B cell (primary cell): Measurements from ENCODE around the gene PLEKHA5.

ENCODE experiments used
- CTCF ChIP-seq: fragments of 200-600 bp; IDR thresholded peaks from one replicate; pipeline ENCODE4 v1.8.0; 2022; ENCODE audit warnings: antibody characterized with exemption, mild to moderate bottlenecking
- EZH2 ChIP-seq: IDR thresholded peaks from 2 replicates; pipeline ENCODE4 v1.6.1; 2012; ENCODE audit warnings: borderline replicate concordance, low read depth, mild to moderate bottlenecking, moderate library complexity, low read length; ENCODE audit not compliant: insufficient read depth, poor library complexity, severe bottlenecking

- TF ChIP-seq CTCF (no peak), EZH2 (no peak)
Measured at GRCh38 chr12:19161216-19161615, 31.7 kb downstream of the PLEKHA5 start.
